ENCODE results near the gene AIRE.

- TF ChIP-seq CTCF (conservative IDR thresholded peaks at IDR 0.05; ENCODE audit: low read depth, low read length) (no peak), EZH2 (IDR thresholded peaks at IDR 0.05; ENCODE audit: borderline replicate concordance, low read depth, low read length, poor library complexity, severe bottlenecking) (no peak)
Observed at GRCh38 chr21:44260791-44261631, 24.7 kb upstream of the AIRE start.

All from A673 (cell line).